Trophoblast cell (in vitro differentiated cells and primary cell): ENCODE data around the gene LRRC40.

Experiments used
- DNase-seq, 2 donors: peaks; one replicate each; pipeline ENCODE4 v3.0.0-alpha.2; 2016
- H2AFZ ChIP-seq: 2 replicates; pipeline ENCODE4 v1.6.1; 2013; ENCODE audit warnings: low read length, moderate library complexity, mild to moderate bottlenecking; ENCODE audit not compliant: insufficient read depth, poor library complexity
- H2AK5ac ChIP-seq: 2 replicates; pipeline ENCODE4 v1.6.1; 2013; ENCODE audit warnings: mild to moderate bottlenecking, low read length
- H2BK120ac ChIP-seq: 2 replicates; pipeline ENCODE4 v1.6.1; 2013; ENCODE audit warnings: low read length, mild to moderate bottlenecking, moderate library complexity; ENCODE audit not compliant: insufficient read depth, poor library complexity
- H2BK12ac ChIP-seq: 2 replicates; pipeline ENCODE4 v1.6.1; 2013; ENCODE audit warnings: mild to moderate bottlenecking, low read length, moderate library complexity
- H2BK5ac ChIP-seq: 2 replicates; pipeline ENCODE4 v1.6.1; 2013; ENCODE audit warnings: low read length, low read depth, moderate library complexity, mild to moderate bottlenecking; ENCODE audit not compliant: poor library complexity
- H3K14ac ChIP-seq: 2 replicates; pipeline ENCODE4 v1.6.1; 2013; ENCODE audit warnings: mild to moderate bottlenecking, low read length
- H3K18ac ChIP-seq: 2 replicates; pipeline ENCODE4 v1.6.1; 2013; ENCODE audit warnings: mild to moderate bottlenecking, low read length
- H3K23ac ChIP-seq: 2 replicates; pipeline ENCODE4 v1.6.1; 2013; ENCODE audit warnings: low read length
- H3K27ac ChIP-seq: 2 replicates; pipeline ENCODE4 v1.5.1; 2013; ENCODE audit warnings: low read depth, mild to moderate bottlenecking, inconsistent platforms, low read length, moderate library complexity
- H3K27me3 ChIP-seq: 2 replicates; pipeline ENCODE4 v1.6.1; 2013; ENCODE audit warnings: inconsistent platforms, mild to moderate bottlenecking, low read length, moderate library complexity; ENCODE audit not compliant: insufficient read depth
- H3K36me3 ChIP-seq, 2 experiments: 1 replicate in 1 of 2; 2 replicates in 1 of 2; pipeline ENCODE4 v1.6.1; 2013; ENCODE audit warnings: low read length in 2 of 2, mild to moderate bottlenecking in 2 of 2, moderate library complexity in 1 of 2; ENCODE audit not compliant: insufficient read depth in 2 of 2, control insufficient read depth in 1 of 2
- H3K4ac ChIP-seq: 2 replicates; pipeline ENCODE4 v1.6.1; 2013; ENCODE audit warnings: low read depth, mild to moderate bottlenecking, low read length, moderate library complexity
- H3K4me1 ChIP-seq, 2 experiments: 1 replicate in 1 of 2; 2 replicates in 1 of 2; pipeline ENCODE4 v1.6.1; 2013; ENCODE audit warnings: low read length in 2 of 2, mild to moderate bottlenecking in 2 of 2, moderate library complexity in 1 of 2; ENCODE audit not compliant: insufficient read depth in 2 of 2, control insufficient read depth in 1 of 2
- H3K4me2 ChIP-seq: 2 replicates; pipeline ENCODE4 v1.6.1; 2013; ENCODE audit warnings: inconsistent platforms, mild to moderate bottlenecking, low read length, moderate library complexity
- H3K4me3 ChIP-seq: 2 replicates; pipeline ENCODE4 v1.5.1; 2013; ENCODE audit warnings: mild to moderate bottlenecking, low read depth, low read length, inconsistent platforms
- H3K79me1 ChIP-seq: one replicate; pipeline ENCODE4 v1.6.1; 2013; ENCODE audit warnings: low read length
- H3K79me2 ChIP-seq: 2 replicates; pipeline ENCODE4 v1.6.1; 2013; ENCODE audit warnings: low read length, mild to moderate bottlenecking; ENCODE audit not compliant: control insufficient read depth, insufficient read depth, poor library complexity
- H3K9ac ChIP-seq: 2 replicates; pipeline ENCODE4 v1.6.1; 2013; ENCODE audit warnings: mild to moderate bottlenecking, low read length
- H3K9me3 ChIP-seq: 2 replicates; pipeline ENCODE4 v1.6.1; 2013; ENCODE audit warnings: low read depth, mild to moderate bottlenecking, control low read depth, inconsistent platforms, low read length; ENCODE audit not compliant: insufficient read depth
- H4K12ac ChIP-seq: 2 replicates; pipeline ENCODE4 v1.6.1; 2013; ENCODE audit warnings: low read depth, mild to moderate bottlenecking, low read length, moderate library complexity
- H4K8ac ChIP-seq: 2 replicates; pipeline ENCODE4 v1.6.1; 2013; ENCODE audit warnings: low read depth, mild to moderate bottlenecking, low read length, moderate library complexity
- H4K91ac ChIP-seq: one replicate; pipeline ENCODE4 v1.6.1; 2013; ENCODE audit warnings: low read depth, mild to moderate bottlenecking, low read length, moderate library complexity
- WGBS: extraction: QIAGEN DNeasy Blood & Tissue Kit; methylation state at CpG from one replicate; pipeline ENCODE4 v1.1.7; 2013; ENCODE audit warnings: missing lambda C conversion rate; ENCODE audit not compliant: insufficient read length, insufficient coverage; ENCODE audit errors: extremely low coverage; 5-methylcytosine and 5-hydroxymethylcytosine counted together

The LRRC40 gene

GRCh38 chr1:70140343-70140742 lies 65.0 kb downstream of the LRRC40 start:
- Histone ChIP-seq H2BK120ac (no peak overlapping the region), H4K12ac (no peak overlapping the region), H3K36me3 (no peaks in the 10 kb centered on the region), H4K8ac (no peak overlapping the region), H3K27ac (no peak overlapping the region), H3K14ac (no peak overlapping the region), H4K91ac (no peak overlapping the region), H3K79me2 (no peaks in the 10 kb centered on the region), H3K79me1 (no peaks in the 10 kb centered on the region), H2AK5ac (no peak overlapping the region), H3K4me2 (no peak overlapping the region), H3K27me3 (no peaks in the 10 kb centered on the region), H3K18ac (no peak overlapping the region), H2BK5ac (no peak overlapping the region), H2BK12ac (no peak overlapping the region), H3K9me3 (no peaks in the 10 kb centered on the region), H3K4me3 (no peak overlapping the region), H3K4me1 (no peaks in the 10 kb centered on the region), H2AFZ (no peak overlapping the region), H3K4ac (no peak overlapping the region), H3K9ac (no peak overlapping the region), H3K23ac (no peak overlapping the region)
- no peak for DNase-seq

- Histone ChIP-seq H3K27me3 (no peaks in the 10 kb centered on the region), H3K23ac (no peak overlapping the region), H3K79me2 (no peaks in the 10 kb centered on the region), H3K18ac (no peak overlapping the region), H3K9me3 (no peaks in the 10 kb centered on the region), H3K9ac (no peak overlapping the region), H2BK120ac (no peak overlapping the region), H4K8ac (no peak overlapping the region), H3K4me2 (no peak overlapping the region), H3K36me3 (no peaks in the 10 kb centered on the region), H4K12ac (no peak overlapping the region), H4K91ac (no peak overlapping the region), H3K4me3 (no peak overlapping the region), H3K27ac (no peak overlapping the region), H3K4me1 (no peaks in the 10 kb centered on the region), H3K14ac (no peak overlapping the region), H2AK5ac (no peak overlapping the region), H3K4ac (no peak overlapping the region), H2AFZ (no peak overlapping the region), H3K79me1 (no peaks in the 10 kb centered on the region), H2BK5ac (no peak overlapping the region), H2BK12ac (no peak overlapping the region)
- no CpG with 5 or more reads among the region's 3 CpGs for WGBS
- DNase-seq, result no peak
Observed at GRCh38 chr1:70134148-70134547, 71.2 kb downstream of the LRRC40 start.

GRCh38 chr1:70117046-70117445 lies 88.3 kb downstream of the LRRC40 start:
- DNase-seq, result no peak
- Histone ChIP-seq H3K36me3 (no peaks in the 10 kb centered on the region), H3K9me3 (no peaks in the 10 kb centered on the region), H3K23ac (no peak overlapping the region), H3K4me3 (no peak overlapping the region), H3K4me1 (no peaks in the 10 kb centered on the region), H2BK120ac (no peak overlapping the region), H3K4me2 (no peak overlapping the region), H3K18ac (no peak overlapping the region), H3K79me1 (no peaks in the 10 kb centered on the region), H2AFZ (no peak overlapping the region), H3K9ac (no peak overlapping the region), H2BK12ac (no peak overlapping the region), H4K8ac (no peak overlapping the region), H3K79me2 (no peaks in the 10 kb centered on the region), H2AK5ac (no peak overlapping the region), H3K27me3 (no peaks in the 10 kb centered on the region), H3K4ac (no peak overlapping the region), H2BK5ac (no peak overlapping the region), H4K91ac (no peak overlapping the region), H4K12ac (no peak overlapping the region), H3K27ac (no peak overlapping the region), H3K14ac (no peak overlapping the region)

GRCh38 chr1:70115315-70115714 lies 90.1 kb downstream of the LRRC40 start:
- H3K9ac ChIP-seq, result no peak overlapping the region
- H3K27me3 ChIP-seq, result no peaks in the 10 kb centered on the region
- H3K79me1 ChIP-seq, result no peaks in the 10 kb centered on the region
- no peak overlapping the region for H3K18ac ChIP-seq
- no peak overlapping the region for H4K91ac ChIP-seq
- no peak overlapping the region for H4K8ac ChIP-seq
- H3K4me1 ChIP-seq, result no peaks in the 10 kb centered on the region
- DNase-seq, result no peak
- WGBS, result no CpG with 5 or more reads among the region's 3 CpGs
- H3K36me3 ChIP-seq, result no peaks in the 10 kb centered on the region
- H3K4me3 ChIP-seq, result no peak overlapping the region
- H3K23ac ChIP-seq, result no peak overlapping the region
- no peak overlapping the region for H2AFZ ChIP-seq
- no peak overlapping the region for H3K27ac ChIP-seq
- no peak overlapping the region for H2BK5ac ChIP-seq
- H3K9me3 ChIP-seq, result no peaks in the 10 kb centered on the region
- no peak overlapping the region for H3K4me2 ChIP-seq
- H3K79me2 ChIP-seq, result no peaks in the 10 kb centered on the region
- no peak overlapping the region for H2BK12ac ChIP-seq
- no peak overlapping the region for H2AK5ac ChIP-seq
- H3K4ac ChIP-seq, result no peak overlapping the region
- no peak overlapping the region for H4K12ac ChIP-seq
- H2BK120ac ChIP-seq, result no peak overlapping the region
- no peak overlapping the region for H3K14ac ChIP-seq

- H4K91ac ChIP-seq, result no peak overlapping the region
- H3K4me2 ChIP-seq, result no peak overlapping the region
- no peak overlapping the region for H2BK12ac ChIP-seq
- H3K79me1 ChIP-seq, result no peaks in the 10 kb centered on the region
- no peak overlapping the region for H3K23ac ChIP-seq
- no CpG with 5 or more reads among the region's 5 CpGs for WGBS
- no peak overlapping the region for H4K12ac ChIP-seq
- no peak overlapping the region for H2AFZ ChIP-seq
- no peak overlapping the region for H3K4me3 ChIP-seq
- no peak overlapping the region for H3K14ac ChIP-seq
- H2BK5ac ChIP-seq, result no peak overlapping the region
- no peaks in the 10 kb centered on the region for H3K79me2 ChIP-seq
- no peak overlapping the region for H3K4ac ChIP-seq
- H4K8ac ChIP-seq, result no peak overlapping the region
- DNase-seq, result no peak
- H3K4me1 ChIP-seq, result no peaks in the 10 kb centered on the region
- H3K27ac ChIP-seq, result no peak overlapping the region
- H3K18ac ChIP-seq, result no peak overlapping the region
- no peaks in the 10 kb centered on the region for H3K36me3 ChIP-seq
- no peak overlapping the region for H2AK5ac ChIP-seq
- H3K9me3 ChIP-seq, result no peaks in the 10 kb centered on the region
- H2BK120ac ChIP-seq, result no peak overlapping the region
- H3K27me3 ChIP-seq, result no peaks in the 10 kb centered on the region
- H3K9ac ChIP-seq, result no peak overlapping the region
Observed at GRCh38 chr1:70112838-70113237, 92.5 kb downstream of the LRRC40 start.
